ENCODE data around the gene EFNA1. TPM values are rescaled to one million over a fixed set of nuclear protein-coding genes. Genes with fewer than 3 reads are reported as not detected.

Gene EFNA1
- total and polyA plus RNA-seq, 2 of the 4 experiments (the other 2 are of a cell fraction) = 0.90 to 1.6 TPM

DNA sequence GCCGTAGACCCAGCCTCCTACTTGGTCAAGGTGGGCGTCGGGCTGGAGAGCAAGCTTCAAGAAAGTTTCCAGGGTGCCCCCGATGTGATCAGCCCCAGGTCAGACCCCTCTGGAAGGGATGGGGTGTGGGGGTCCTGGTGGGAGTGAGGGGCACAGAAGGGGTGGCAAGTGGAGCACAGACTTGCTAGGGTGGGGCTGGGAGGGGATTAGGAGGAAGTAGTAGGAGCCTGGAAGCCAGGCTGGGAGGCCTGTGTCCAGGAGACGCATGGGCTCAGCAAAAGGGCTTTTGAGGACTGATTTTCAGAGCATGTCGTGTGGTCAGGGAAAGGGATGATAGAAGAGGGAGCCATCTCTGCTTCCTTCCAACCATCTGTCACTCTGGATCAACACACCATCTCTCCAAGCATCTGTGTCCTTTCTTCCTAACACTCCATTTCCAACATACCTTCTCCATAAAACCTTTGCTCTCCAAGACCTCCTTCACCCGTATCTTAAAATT, 54.4 kb downstream of the EFNA1 start:
- POLR2A ChIA-PET (ENCODE audit: unreplicated experiment) = no interaction called here
- Histone ChIP-seq H3K9me3 (ENCODE audit: control insufficient read depth, insufficient read depth, low read length) (no peaks in the 10 kb centered on the region), H2BK15ac (ENCODE audit: low read depth, low read length) (no peak overlapping the region), H3K23ac (ENCODE audit: low read depth, low read length) (no peak overlapping the region), H3K56ac (ENCODE audit: extremely low read depth, insufficient read depth, low read length) (no peak overlapping the region), H3K36me3 (ENCODE audit: control insufficient read depth, insufficient read depth, low read length) (peaks cover 41% of the 10 kb centered on the region), H3K4me2 (ENCODE audit: low read depth, low read length) (no peak overlapping the region), H2BK120ac (ENCODE audit: low read depth, low read length) (no peak overlapping the region), H4K5ac (ENCODE audit: low read depth, low read length) (no peak overlapping the region), H2BK20ac (ENCODE audit: low read depth, low read length) (no peak overlapping the region), H2AK5ac (ENCODE audit: low read depth, low read length) (no peak overlapping the region), H2BK5ac (ENCODE audit: low read depth, low read length, poor library complexity, severe bottlenecking) (no peak overlapping the region), H4K8ac (ENCODE audit: low read depth in 2 of 2, low read length in 2 of 2) (no peak overlapping the region), H2AK9ac (replicated peaks; ENCODE audit: low read depth, low read length, poor library complexity) (no peak overlapping the region), H3K4ac (ENCODE audit: low read depth, low read length) (no peak overlapping the region), H3K4me3 (ENCODE audit: insufficient read depth, low read depth, low read length) (no peak overlapping the region), H3K18ac (ENCODE audit: low read depth, low read length) (no peak overlapping the region), H3K14ac (replicated peaks; ENCODE audit: low read depth, low read length) (no peak overlapping the region), H3K27me3 (ENCODE audit: control insufficient read depth, insufficient read depth, low read length) (no peaks in the 10 kb centered on the region), H3K9me1 (ENCODE audit: insufficient read depth, low read length) (no peaks in the 10 kb centered on the region), H3K27ac (ENCODE audit: insufficient read depth, low read length) (no peak overlapping the region), H3K79me1 (ENCODE audit: low read depth in 1 of 2, low read length in 2 of 2) (peaks cover 0 to 3% of the 10 kb centered on the region in 2 experiments; a peak in 1 of 4 replicates), H4K91ac (ENCODE audit: insufficient read depth, low read depth, low read length) (no peak overlapping the region), H3K9ac (ENCODE audit: low read depth, low read length) (no peak overlapping the region), H3K4me1 (ENCODE audit: control insufficient read depth, insufficient read depth, low read length) (no peaks in the 10 kb centered on the region), H2AFZ (replicated peaks; ENCODE audit: low read length, poor library complexity) (no peak overlapping the region), H4K20me1 (ENCODE audit: insufficient read depth, low read length) (no peaks in the 10 kb centered on the region)
- no peak for DNase-seq
- TF ChIP-seq MAZ (IDR thresholded peaks at IDR 0.05; ENCODE audit: borderline replicate concordance, low read depth, low read length) = no peak
- TF ChIP-seq MAFK (IDR thresholded peaks at IDR 0.05; ENCODE audit: low read depth, low read length) = no peak
- CTCF ChIA-PET = no interaction called here
- intact Hi-C loops (cut with micrococcal nuclease) = no loop called here
- no peak for ATAC-seq (ENCODE audit: low read depth)
- WGBS, 2 experiments (ENCODE audit: extremely low coverage in 2 of 2, insufficient read length in 1 of 2) = 100% methylated on average over 1 of the region's 7 CpGs
- dilution Hi-C loops (cut with HindIII; ENCODE audit: low sequenced_read_pairs, unreplicated experiment) = no loop called here
- in situ Hi-C loops (cut with MboI; ENCODE audit: low sequenced_read_pairs) = no loop called here
- no TSS peak for BruUV-seq (replicated peaks)
